Mesenchymal stem cell (in vitro differentiated cells and primary cell): ENCODE results near the gene COL4A1.

Experiments
- DNase-seq: peaks from one replicate; pipeline ENCODE4 v3.0.0-alpha.2; 2013
- H2AFZ ChIP-seq: one replicate; pipeline ENCODE4 v1.6.1; 2013; ENCODE audit warnings: low read depth, mild to moderate bottlenecking, control low read depth, inconsistent platforms, low read length, moderate library complexity
- H2AK5ac ChIP-seq: 2 replicates; pipeline ENCODE4 v1.6.1; 2013; ENCODE audit warnings: low read length, moderate library complexity, mild to moderate bottlenecking, inconsistent platforms; ENCODE audit not compliant: severe bottlenecking
- H2BK120ac ChIP-seq: one replicate; pipeline ENCODE4 v1.6.1; 2013; ENCODE audit warnings: low read depth, mild to moderate bottlenecking, inconsistent platforms, low read length, moderate library complexity
- H2BK12ac ChIP-seq, 2 experiments: one replicate each; pipeline ENCODE4 v1.6.1; 2013; ENCODE audit warnings: inconsistent platforms in 2 of 2, low read length in 2 of 2, mild to moderate bottlenecking in 2 of 2, moderate library complexity in 2 of 2, control low read depth in 1 of 2
- H2BK15ac ChIP-seq: one replicate; pipeline ENCODE4 v1.6.1; 2013; ENCODE audit warnings: mild to moderate bottlenecking, low read depth, inconsistent platforms; ENCODE audit not compliant: poor library complexity, severe bottlenecking
- H2BK5ac ChIP-seq: 2 replicates; pipeline ENCODE4 v1.6.1; 2013; ENCODE audit warnings: low read depth, mild to moderate bottlenecking, low read length, control low read depth, inconsistent platforms; ENCODE audit not compliant: poor library complexity, severe bottlenecking
- H3K14ac ChIP-seq, 2 experiments: one replicate each; pipeline ENCODE4 v1.6.1; 2013; ENCODE audit warnings: inconsistent platforms in 2 of 2, low read length in 2 of 2, control low read depth in 1 of 2, mild to moderate bottlenecking in 1 of 2, moderate library complexity in 1 of 2
- H3K18ac ChIP-seq, 2 experiments: one replicate each; pipeline ENCODE4 v1.6.1; 2013; ENCODE audit warnings: inconsistent platforms in 2 of 2, low read length in 2 of 2, control low read depth in 1 of 2, low read depth in 1 of 2, mild to moderate bottlenecking in 1 of 2
- H3K23ac ChIP-seq, 2 experiments: one replicate each; pipeline ENCODE4 v1.6.1; 2013; ENCODE audit warnings: inconsistent platforms in 2 of 2, low read length in 2 of 2, mild to moderate bottlenecking in 2 of 2, moderate library complexity in 2 of 2, control low read depth in 1 of 2
- H3K27ac ChIP-seq: 2 replicates; pipeline ENCODE4 v1.5.1; 2013; ENCODE audit warnings: mild to moderate bottlenecking, moderate library complexity, low read length, control low read depth, inconsistent platforms; ENCODE audit not compliant: poor library complexity, severe bottlenecking
- H3K27me3 ChIP-seq, 2 experiments: 2 replicates each; pipeline versions ENCODE4 v1.6.1 to v1.7.0; 2013; ENCODE audit warnings: low read length in 2 of 2, mild to moderate bottlenecking in 2 of 2, moderate library complexity in 2 of 2, control low read depth in 1 of 2, inconsistent platforms in 1 of 2; ENCODE audit not compliant: control insufficient read depth in 1 of 2, insufficient read depth in 1 of 2
- H3K36me3 ChIP-seq, 2 experiments: 2 replicates each; pipeline versions ENCODE4 v1.6.1 to v1.7.0; 2013; ENCODE audit warnings: low read length in 2 of 2, control low read depth in 1 of 2, inconsistent platforms in 1 of 2, low read depth in 1 of 2, mild to moderate bottlenecking in 1 of 2; ENCODE audit not compliant: insufficient read depth in 2 of 2, control insufficient read depth in 1 of 2
- H3K4ac ChIP-seq, 2 experiments: one replicate each; pipeline ENCODE4 v1.6.1; 2013; ENCODE audit warnings: inconsistent platforms in 2 of 2, low read length in 2 of 2, mild to moderate bottlenecking in 2 of 2, moderate library complexity in 2 of 2, control low read depth in 1 of 2, low read depth in 1 of 2
- H3K4me1 ChIP-seq: 2 replicates; pipeline ENCODE4 v1.6.1; 2013; ENCODE audit warnings: low read depth, low read length, control low read depth; ENCODE audit not compliant: control insufficient read depth, insufficient read depth
- H3K4me2 ChIP-seq: 2 replicates; pipeline ENCODE4 v1.6.1; 2013; ENCODE audit warnings: low read length, mild to moderate bottlenecking, inconsistent platforms; ENCODE audit not compliant: poor library complexity, severe bottlenecking
- H3K4me3 ChIP-seq, 2 experiments: 2 replicates each; pipeline versions ENCODE4 v1.5.1 to v1.7.0; 2013; ENCODE audit warnings: low read length in 2 of 2, mild to moderate bottlenecking in 2 of 2, control low read depth in 1 of 2, low read depth in 1 of 2; ENCODE audit not compliant: insufficient read depth in 1 of 2
- H3K79me1 ChIP-seq: replicated peaks from 2 replicates; pipeline ENCODE4 v1.6.1; 2013; ENCODE audit warnings: mild to moderate bottlenecking, control low read depth, low read length, inconsistent platforms; ENCODE audit not compliant: poor library complexity, severe bottlenecking
- H3K9ac ChIP-seq: 2 replicates; pipeline ENCODE4 v1.7.0; 2013; ENCODE audit warnings: mild to moderate bottlenecking, low read length, moderate library complexity
- H3K9me3 ChIP-seq: 2 replicates; pipeline ENCODE4 v1.7.0; 2013; ENCODE audit warnings: mild to moderate bottlenecking, low read length; ENCODE audit not compliant: control insufficient read depth
- H4K8ac ChIP-seq: one replicate; pipeline ENCODE4 v1.6.1; 2013; ENCODE audit warnings: inconsistent platforms, mild to moderate bottlenecking, low read length, moderate library complexity
- H4K91ac ChIP-seq: one replicate; pipeline ENCODE4 v1.6.1; 2013; ENCODE audit warnings: mild to moderate bottlenecking, low read length, inconsistent platforms
- WGBS: methylation state at CpG from one replicate; pipeline ENCODE4 v1.1.7; 2013; ENCODE audit warnings: mixed read lengths; 5-methylcytosine and 5-hydroxymethylcytosine counted together

COL4A1 gene

GRCh38 chr13:110341445-110342244 is 34.7 kb upstream of the COL4A1 start:
- H2AK5ac ChIP-seq: peak overlapping the region; percentile 89
- peak; percentile 91 for DNase-seq
- no peak overlapping the region for H3K4me2 ChIP-seq
- peaks cover 12% of the 10 kb centered on the region for H3K79me1 ChIP-seq
- no peak overlapping the region for H2BK15ac ChIP-seq
- H3K9ac ChIP-seq: peak overlapping the region; percentile 30
- H4K8ac ChIP-seq: peak overlapping the region; percentile 95
- H3K14ac ChIP-seq: no peak overlapping the region
- H2BK12ac ChIP-seq: peak overlapping the region; percentile 3 to 98
- H3K18ac ChIP-seq: peak overlapping the region; percentile 81 to 95
- peaks cover 0 to 32% of the 10 kb centered on the region in 2 experiments for H3K36me3 ChIP-seq
- peak overlapping the region; percentile 91 for H2BK120ac ChIP-seq
- H3K9me3 ChIP-seq: no peaks in the 10 kb centered on the region
- H2BK5ac ChIP-seq: peak overlapping the region; percentile 71
- no peaks in the 10 kb centered on the region for H3K27me3 ChIP-seq
- H3K27ac ChIP-seq: peak overlapping the region; percentile 79
- H3K4me1 ChIP-seq: peaks cover 44% of the 10 kb centered on the region
- H3K4ac ChIP-seq: peak overlapping the region; percentile 12 to 75
- peak overlapping the region; percentile 95 for H4K91ac ChIP-seq
- no peak overlapping the region for H3K4me3 ChIP-seq
- 61% methylated on average over 14 of the region's 14 CpGs for WGBS
- no peak overlapping the region for H3K23ac ChIP-seq
- no peak overlapping the region for H2AFZ ChIP-seq

DNA sequence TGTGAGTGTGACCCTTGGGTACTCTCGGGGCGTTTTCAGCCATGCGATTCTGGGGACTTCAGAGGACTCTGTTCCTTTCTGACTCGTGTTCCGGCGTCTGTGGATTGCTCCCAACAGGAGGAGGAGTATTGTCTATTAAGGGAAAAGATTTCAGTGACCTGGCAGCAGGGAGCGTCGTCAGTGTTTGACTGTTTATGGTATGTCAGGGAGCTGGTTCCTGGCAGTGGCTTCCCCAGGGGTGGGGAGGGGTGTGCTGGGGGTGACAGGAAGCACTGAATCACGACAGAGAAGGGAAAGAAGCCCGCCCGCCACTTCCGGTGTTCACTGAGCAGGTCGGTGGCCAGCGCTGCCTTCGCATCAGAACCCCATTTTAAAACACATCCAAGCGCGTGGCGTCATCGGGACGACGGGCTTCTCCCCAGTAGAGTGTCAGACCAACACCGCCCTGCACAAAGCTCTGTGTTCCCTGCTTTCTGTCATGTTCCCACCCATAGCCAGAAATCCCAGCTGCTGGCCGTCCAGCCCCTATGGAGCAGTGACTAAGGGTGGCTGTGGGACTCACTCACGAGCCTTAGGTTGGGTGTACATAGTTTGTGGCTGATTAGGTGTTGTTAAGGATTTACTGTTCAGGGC is 34.0 kb upstream of the COL4A1 start:
- Histone ChIP-seq H2AK5ac (peak overlapping the region; percentile 89), H3K9me3 (no peaks in the 10 kb centered on the region), H3K9ac (peak overlapping the region; percentile 30), H3K79me1 (peaks cover 9% of the 10 kb centered on the region), H4K91ac (peak overlapping the region; percentile 95), H2BK5ac (peak overlapping the region; percentile 71), H3K14ac (no peak overlapping the region), H2AFZ (no peak overlapping the region), H2BK12ac (peak overlapping the region; percentile 3 to 98), H3K4ac (peak overlapping the region; percentile 12 to 75), H2BK15ac (peak overlapping the region; percentile 60), H3K4me1 (peaks cover 41% of the 10 kb centered on the region), H3K27me3 (no peaks in the 10 kb centered on the region), H3K4me3 (peak overlapping the region in 1 of 2 experiments; percentile 1), H3K36me3 (peaks cover 0 to 33% of the 10 kb centered on the region in 2 experiments), H3K23ac (no peak overlapping the region), H3K4me2 (no peak overlapping the region), H2BK120ac (peak overlapping the region; percentile 91), H3K18ac (peak overlapping the region; percentile 81 to 95), H4K8ac (peak overlapping the region; percentile 95), H3K27ac (peak overlapping the region; percentile 79)
- peak; percentile 97 for DNase-seq
- WGBS: 12% methylated on average over 21 of the region's 24 CpGs

DNA sequence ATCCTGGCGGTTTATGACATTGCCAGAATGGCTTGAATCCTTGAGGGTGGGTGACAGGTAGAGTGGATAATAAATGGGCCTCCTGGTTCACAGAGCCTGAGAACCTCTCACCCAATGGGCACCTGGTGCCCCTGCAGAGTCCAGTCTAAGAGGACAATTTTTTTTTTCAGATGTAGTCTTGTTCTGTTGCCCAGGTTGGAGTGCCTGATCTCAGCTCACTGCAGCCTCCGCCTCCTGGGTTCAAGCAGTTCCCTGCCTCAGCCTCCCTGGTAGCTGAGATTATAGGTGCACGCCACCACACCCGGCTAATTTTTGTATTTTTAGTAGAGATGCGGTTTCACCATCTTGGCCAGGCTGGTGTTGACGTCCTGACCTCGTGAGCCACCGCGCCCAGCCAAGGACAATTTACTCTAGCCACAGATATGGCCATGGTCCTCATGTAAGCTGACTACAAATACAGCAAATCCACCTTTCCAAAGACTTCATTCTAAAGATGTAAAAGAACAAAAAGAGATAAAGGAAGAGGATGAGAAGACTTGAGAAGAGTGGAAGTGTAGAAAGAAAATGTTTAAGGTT is 33.1 kb upstream of the COL4A1 start:
- Histone ChIP-seq H3K27ac (peak overlapping the region; percentile 92), H2BK12ac (peak overlapping the region; percentile 34 to 38), H4K91ac (peak overlapping the region; percentile 25), H3K4me1 (peaks cover 37% of the 10 kb centered on the region), H2AK5ac (peak overlapping the region; percentile 94), H4K8ac (peak overlapping the region; percentile 86), H2AFZ (no peak overlapping the region), H2BK5ac (peak overlapping the region; percentile 59), H3K9me3 (no peaks in the 10 kb centered on the region), H3K79me1 (peaks cover 5% of the 10 kb centered on the region), H3K18ac (peak overlapping the region; percentile 48 to 91), H3K4me2 (no peak overlapping the region), H3K4me3 (no peak overlapping the region), H3K9ac (no peak overlapping the region), H2BK15ac (no peak overlapping the region), H3K23ac (no peak overlapping the region), H3K36me3 (peaks cover 0 to 25% of the 10 kb centered on the region in 2 experiments), H3K27me3 (no peaks in the 10 kb centered on the region), H3K4ac (peak overlapping the region; percentile 27 to 49), H2BK120ac (peak overlapping the region; percentile 71), H3K14ac (no peak overlapping the region)
- 64% methylated on average over 3 of the region's 9 CpGs for WGBS
- no peak for DNase-seq

DNA sequence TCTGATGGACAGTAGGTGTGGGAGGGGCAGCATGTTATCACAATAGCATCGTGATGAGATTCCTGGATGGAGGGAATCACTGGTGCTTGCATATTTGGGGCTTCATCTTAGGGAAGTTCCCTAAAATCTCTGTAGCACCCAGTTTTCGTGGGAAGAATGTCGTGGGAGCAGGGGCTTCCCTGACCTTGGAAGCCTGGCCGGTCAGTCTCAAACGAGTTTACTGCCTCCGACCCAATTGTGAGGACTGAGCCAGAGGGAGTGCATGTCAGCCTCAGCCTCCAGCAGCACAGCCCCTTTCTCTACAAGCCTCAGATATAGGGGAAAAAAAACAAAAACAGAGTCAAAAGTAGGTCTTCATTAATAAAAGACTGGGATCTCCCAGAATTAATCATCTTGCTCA is 32.3 kb upstream of the COL4A1 start:
- H3K18ac ChIP-seq: peak overlapping the region; percentile 50 to 84
- peak overlapping the region in 1 of 2 experiments; percentile 0 for H3K4ac ChIP-seq
- H4K8ac ChIP-seq: peak overlapping the region; percentile 45
- H3K27me3 ChIP-seq: no peaks in the 10 kb centered on the region
- peak overlapping the region in 1 of 2 experiments; percentile 66 for H3K14ac ChIP-seq
- 84% methylated on average over 6 of the region's 6 CpGs for WGBS
- H4K91ac ChIP-seq: peak overlapping the region; percentile 52
- H3K79me1 ChIP-seq: peaks cover 5% of the 10 kb centered on the region
- H3K4me2 ChIP-seq: no peak overlapping the region
- peak overlapping the region; percentile 44 for H2BK15ac ChIP-seq
- peaks cover 0 to 29% of the 10 kb centered on the region in 2 experiments for H3K36me3 ChIP-seq
- peak overlapping the region; percentile 64 for H2BK120ac ChIP-seq
- H2BK12ac ChIP-seq: peak overlapping the region; percentile 69 to 84
- no peak overlapping the region for H3K23ac ChIP-seq
- DNase-seq: no peak
- peaks cover 41% of the 10 kb centered on the region for H3K4me1 ChIP-seq
- H2AFZ ChIP-seq: no peak overlapping the region
- H2AK5ac ChIP-seq: peak overlapping the region; percentile 85
- H3K27ac ChIP-seq: peak overlapping the region; percentile 92
- H3K4me3 ChIP-seq: no peak overlapping the region
- H3K9ac ChIP-seq: peak overlapping the region; percentile 68
- H3K9me3 ChIP-seq: no peaks in the 10 kb centered on the region
- peak overlapping the region; percentile 15 for H2BK5ac ChIP-seq
